Retinal pigment epithelial cell (primary cell): ENCODE results near the gene G2E3.
"Not testable (repeated sequence)": the region's sequence is repeated elsewhere in the genome, so short reads cannot be mapped to it uniquely, and the experiment has no call there.

ENCODE experiments used
- DNase-seq: peaks from one replicate; pipeline ENCODE4 v3.0.0-alpha.2; 2010; ENCODE audit warnings: low read depth
- H3K4me3 ChIP-seq: 2 replicates; pipeline ENCODE4 v1.5.1; 2011; ENCODE audit warnings: mild to moderate bottlenecking, low read length, control low read depth, moderate library complexity
- TF ChIP-seq, protein P1 (sequence below): conservative IDR thresholded peaks from 2 replicates; pipeline ENCODE4 v1.5.1; 2011; ENCODE audit warnings: low read depth, low read length, control low read depth, inconsistent platforms

The G2E3 gene

DNA sequence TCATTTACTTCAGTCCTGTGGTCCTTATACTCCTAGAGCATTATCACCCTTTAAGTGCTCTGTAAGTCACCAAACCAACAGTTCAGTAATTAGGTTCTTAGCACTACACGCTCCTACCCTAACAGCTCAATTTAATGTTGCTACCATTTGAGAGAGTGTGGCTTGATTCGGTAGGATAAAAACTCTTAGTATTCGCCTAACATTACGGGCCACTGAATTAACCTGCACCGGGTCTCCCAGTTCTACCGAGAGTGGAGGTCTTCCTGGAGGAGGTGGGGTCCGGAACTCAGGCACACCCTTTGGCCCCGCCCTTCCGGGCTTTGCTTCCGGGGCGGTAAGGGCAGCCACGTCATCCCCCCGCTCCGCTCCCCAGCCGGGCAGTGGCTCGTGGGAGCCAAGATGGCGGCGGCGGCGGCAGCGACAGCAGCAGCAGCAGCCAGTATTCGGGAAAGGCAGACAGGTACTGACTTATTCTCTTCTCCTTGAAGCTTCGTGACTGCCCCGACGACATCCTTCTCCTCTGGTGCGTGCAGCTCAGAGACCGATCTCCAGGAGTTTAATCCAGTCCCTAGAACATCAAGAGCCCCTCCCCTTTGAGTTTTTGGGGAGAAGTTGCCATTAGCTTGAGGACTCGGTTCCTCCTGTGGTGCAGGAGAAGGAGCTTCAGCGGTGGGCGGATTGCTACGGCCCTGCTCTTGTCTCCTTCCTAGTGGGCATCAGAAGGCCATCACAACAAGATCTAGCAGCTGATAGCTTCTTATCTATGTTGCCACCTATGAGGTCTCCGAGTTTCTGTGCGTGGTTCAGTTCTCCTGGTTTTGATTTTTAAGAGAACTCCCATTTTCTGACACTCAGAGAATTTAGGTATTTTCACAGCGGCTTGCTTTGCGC, 63.2 kb downstream of the G2E3 start, which contains the start of gene SCFD1:
TSS of gene SCFD1 (plus strand) at position 380 of the 891 bp plus-strand sequence. CDS start at position 400, 20 bp downstream.
- DNase-seq, result peak; percentile 62
- TF ChIP-seq, protein P1, sequence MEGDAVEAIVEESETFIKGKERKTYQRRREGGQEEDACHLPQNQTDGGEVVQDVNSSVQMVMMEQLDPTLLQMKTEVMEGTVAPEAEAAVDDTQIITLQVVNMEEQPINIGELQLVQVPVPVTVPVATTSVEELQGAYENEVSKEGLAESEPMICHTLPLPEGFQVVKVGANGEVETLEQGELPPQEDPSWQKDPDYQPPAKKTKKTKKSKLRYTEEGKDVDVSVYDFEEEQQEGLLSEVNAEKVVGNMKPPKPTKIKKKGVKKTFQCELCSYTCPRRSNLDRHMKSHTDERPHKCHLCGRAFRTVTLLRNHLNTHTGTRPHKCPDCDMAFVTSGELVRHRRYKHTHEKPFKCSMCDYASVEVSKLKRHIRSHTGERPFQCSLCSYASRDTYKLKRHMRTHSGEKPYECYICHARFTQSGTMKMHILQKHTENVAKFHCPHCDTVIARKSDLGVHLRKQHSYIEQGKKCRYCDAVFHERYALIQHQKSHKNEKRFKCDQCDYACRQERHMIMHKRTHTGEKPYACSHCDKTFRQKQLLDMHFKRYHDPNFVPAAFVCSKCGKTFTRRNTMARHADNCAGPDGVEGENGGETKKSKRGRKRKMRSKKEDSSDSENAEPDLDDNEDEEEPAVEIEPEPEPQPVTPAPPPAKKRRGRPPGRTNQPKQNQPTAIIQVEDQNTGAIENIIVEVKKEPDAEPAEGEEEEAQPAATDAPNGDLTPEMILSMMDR, result no peak
- H3K4me3 ChIP-seq, result peak within 1 kb of the TSS; percentile 96

DNA sequence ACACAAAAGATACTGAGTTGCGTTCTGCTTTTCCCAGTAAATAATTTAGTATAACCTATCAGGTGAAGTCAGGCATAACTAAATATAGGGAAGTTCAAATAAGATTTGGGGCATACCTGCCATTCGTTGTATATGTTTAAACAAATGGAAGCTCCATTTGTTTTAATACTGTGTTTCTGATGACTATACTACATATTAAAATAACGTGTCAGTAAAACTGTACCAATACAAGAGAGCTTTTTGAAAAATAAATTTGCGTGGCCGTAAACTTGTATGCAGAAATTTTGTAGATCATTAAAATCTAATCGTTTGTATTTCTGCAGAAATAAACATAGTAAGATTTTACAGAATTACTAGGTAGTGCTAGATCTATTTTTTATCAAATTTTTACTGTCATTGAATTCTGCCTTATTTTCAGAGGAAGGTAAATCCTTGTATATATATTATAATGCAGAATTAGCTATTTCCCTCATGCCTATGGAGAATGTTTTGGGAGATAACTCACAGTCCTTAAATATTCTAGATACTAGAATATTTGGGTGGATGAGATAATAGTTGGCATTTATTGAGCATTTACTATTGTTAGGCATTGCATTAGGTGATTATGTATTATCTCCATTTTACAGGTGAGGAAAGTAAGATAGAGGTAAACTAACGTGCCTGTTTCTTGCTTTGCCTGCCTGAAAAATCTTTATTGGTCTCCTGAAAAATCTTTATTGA, 64.6 kb downstream of the G2E3 start:
- H3K4me3 ChIP-seq, result peak overlapping the region; percentile 96
- DNase-seq, result no peak
- TF ChIP-seq, protein P1, result no peak

DNA sequence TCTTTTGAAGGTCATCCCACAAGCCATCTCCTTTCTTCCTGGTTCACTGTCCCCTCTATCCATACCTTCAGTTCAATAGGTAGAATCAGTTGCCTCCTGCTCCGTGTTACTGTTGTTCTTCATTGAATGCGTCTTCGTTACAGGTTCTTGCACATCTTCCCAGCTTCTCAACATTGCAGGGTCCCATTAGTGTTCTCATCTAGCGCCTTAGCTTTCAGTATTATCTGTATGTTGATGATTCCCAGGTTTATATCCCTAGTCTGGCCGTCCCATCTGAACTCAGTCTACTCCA, 65.1 kb downstream of the G2E3 start:
- TF ChIP-seq, protein P1, result no peak
- H3K4me3 ChIP-seq, result no peak overlapping the region
- no peak for DNase-seq

DNA sequence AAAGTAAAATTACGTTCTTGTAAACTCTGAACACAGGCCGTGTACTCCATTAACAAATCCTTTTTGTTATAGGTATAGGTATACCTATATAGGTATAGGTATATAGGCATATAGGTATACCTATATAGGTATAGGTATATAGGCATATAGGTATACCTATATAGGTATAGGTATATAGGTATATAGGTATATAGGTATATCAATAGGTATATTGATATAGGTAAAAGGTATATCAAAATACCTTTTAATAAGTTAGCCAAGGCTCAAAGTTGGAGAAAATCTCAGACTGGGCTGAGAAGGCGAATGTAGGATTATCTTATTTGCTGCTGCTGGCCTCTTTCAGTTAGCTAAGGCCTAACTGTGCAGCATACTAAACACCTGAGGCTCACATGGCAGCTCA, 66.6 kb downstream of the G2E3 start:
- no peak for DNase-seq
- TF ChIP-seq, protein P1, result no peak

DNA sequence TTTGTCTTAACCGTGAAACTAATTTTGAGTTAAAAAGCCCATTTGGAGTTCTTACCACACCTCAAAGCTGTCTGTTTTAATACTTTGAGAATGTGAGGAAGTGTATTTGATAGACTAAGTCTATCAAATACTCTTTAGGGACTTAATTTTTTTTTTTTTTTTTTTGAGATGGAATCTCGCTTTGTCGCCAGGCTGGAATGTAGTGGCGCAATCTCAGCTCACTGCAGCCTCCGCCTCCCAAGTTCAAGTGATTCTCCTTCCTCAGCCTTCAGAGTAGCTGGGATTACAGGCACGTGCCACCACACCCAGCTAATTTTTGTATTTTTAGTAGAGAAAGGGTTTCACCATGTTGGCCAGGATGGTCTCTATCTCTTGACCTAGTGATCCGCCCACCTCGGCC, 70.5 kb downstream of the G2E3 start:
- not testable (repeated sequence) for H3K4me3 ChIP-seq
- DNase-seq, result peak; percentile 5

More for the DNA sequence above, 66.6 kb downstream of the G2E3 start:
- H3K4me3 ChIP-seq, result no peak overlapping the region

DNA sequence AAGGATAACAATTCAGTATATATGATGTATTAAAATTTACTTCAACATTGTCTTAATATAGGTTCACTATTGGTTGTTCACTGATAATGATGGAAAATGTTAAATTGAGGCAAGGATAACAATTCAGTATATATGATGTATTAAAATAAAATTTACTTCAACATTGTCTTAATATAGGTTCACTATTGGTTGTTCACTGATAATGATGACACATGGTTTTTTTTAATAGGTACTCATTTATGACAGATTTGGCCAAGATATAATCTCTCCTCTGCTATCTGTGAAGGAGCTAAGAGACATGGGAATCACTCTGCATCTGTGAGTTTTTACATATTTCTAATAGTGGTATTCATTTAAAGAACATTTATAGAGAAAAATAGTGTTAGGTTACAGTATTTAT, 71.3 kb downstream of the G2E3 start:
- no peak overlapping the region for H3K4me3 ChIP-seq
- TF ChIP-seq, protein P1, result no peak
- DNase-seq, result no peak

DNA sequence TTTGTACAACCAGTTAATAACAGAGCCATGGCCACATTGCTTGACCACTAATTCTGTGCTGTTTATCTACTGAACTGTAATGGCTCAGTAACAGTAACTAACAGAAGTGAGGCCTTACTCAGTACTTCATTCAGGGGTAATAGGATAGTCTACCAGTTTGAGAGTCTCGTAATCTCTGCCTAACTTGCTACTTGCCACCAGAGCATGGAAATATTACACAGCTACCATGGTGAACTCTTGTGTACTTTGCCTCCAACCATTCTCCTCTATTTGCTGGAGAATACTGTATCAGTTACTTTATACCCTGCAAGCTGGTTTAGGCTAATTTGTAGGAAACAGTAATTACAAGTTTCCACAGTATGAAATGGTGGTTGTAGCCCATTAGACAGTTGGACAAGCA, 73.8 kb downstream of the G2E3 start:
- DNase-seq, result no peak
- TF ChIP-seq, protein P1, result no peak

More for the DNA sequence above, 73.8 kb downstream of the G2E3 start:
- H3K4me3 ChIP-seq, result no peak overlapping the region
